Measurements from ENCODE around the gene FGF14.

FGF14 gene

GRCh38 chr13:101949681-101950080 lies 452.2 kb downstream of the FGF14 start:
- DNase-seq (ENCODE audit: insufficient read length) = no peak
- no peak for FAIRE-seq
- no peak for TF ChIP-seq POLR2AphosphoS5 (IDR thresholded peaks at IDR 0.05; ENCODE audit: low read depth, low read length)
- TF ChIP-seq TAF1 (IDR thresholded peaks at IDR 0.05; ENCODE audit: borderline replicate concordance, low read depth, low read length) = no peak
- no peak for TF ChIP-seq POLR2A (IDR thresholded peaks at IDR 0.05; ENCODE audit: low read depth, low read length)

GRCh38 chr13:101946401-101946800 lies 455.4 kb downstream of the FGF14 start:
- no peak for FAIRE-seq

GRCh38 chr13:101945435-101945834 lies 456.4 kb downstream of the FGF14 start:
- TF ChIP-seq TAF1 (IDR thresholded peaks at IDR 0.05; ENCODE audit: borderline replicate concordance, low read depth, low read length) = no peak
- TF ChIP-seq POLR2AphosphoS5 (IDR thresholded peaks at IDR 0.05; ENCODE audit: low read depth, low read length) = no peak
- TF ChIP-seq POLR2A (IDR thresholded peaks at IDR 0.05; ENCODE audit: low read depth, low read length) = no peak
- DNase-seq (ENCODE audit: insufficient read length) (no peak), FAIRE-seq (no peak)

More at GRCh38 chr13:101946401-101946800, 455.4 kb downstream of the FGF14 start:
- no peak for DNase-seq (ENCODE audit: insufficient read length)
- TF ChIP-seq TAF1 (IDR thresholded peaks at IDR 0.05; ENCODE audit: borderline replicate concordance, low read depth, low read length) = no peak

GRCh38 chr13:101944521-101944920 lies 457.3 kb downstream of the FGF14 start:
- no peak for FAIRE-seq
- TF ChIP-seq POLR2AphosphoS5 (IDR thresholded peaks at IDR 0.05; ENCODE audit: low read depth, low read length) = no peak

GRCh38 chr13:101942535-101943157 lies 459.2 kb downstream of the FGF14 start:
- TF ChIP-seq POLR2AphosphoS5 (IDR thresholded peaks at IDR 0.05; ENCODE audit: low read depth, low read length) (no peak), TAF1 (IDR thresholded peaks at IDR 0.05; ENCODE audit: borderline replicate concordance, low read depth, low read length) (no peak), POLR2A (IDR thresholded peaks at IDR 0.05; ENCODE audit: low read depth, low read length) (no peak)
- DNase-seq (ENCODE audit: insufficient read length) (no peak), FAIRE-seq (no peak)

More at GRCh38 chr13:101944521-101944920, 457.3 kb downstream of the FGF14 start:
- DNase-seq (ENCODE audit: insufficient read length) = no peak

- DNase-seq (ENCODE audit: insufficient read length) = no peak
- no peak for FAIRE-seq
- TF ChIP-seq POLR2A (IDR thresholded peaks at IDR 0.05; ENCODE audit: low read depth, low read length) (no peak), POLR2AphosphoS5 (IDR thresholded peaks at IDR 0.05; ENCODE audit: low read depth, low read length) (no peak), TAF1 (IDR thresholded peaks at IDR 0.05; ENCODE audit: borderline replicate concordance, low read depth, low read length) (no peak)
These were observed 459.8 kb downstream of the FGF14 start for GRCh38 chr13:101942038-101942437.

GRCh38 chr13:101941095-101941783 lies 460.6 kb downstream of the FGF14 start:
- no peak for FAIRE-seq
- DNase-seq (ENCODE audit: insufficient read length) = no peak
- no peak for TF ChIP-seq TAF1 (IDR thresholded peaks at IDR 0.05; ENCODE audit: borderline replicate concordance, low read depth, low read length)
- TF ChIP-seq POLR2AphosphoS5 (IDR thresholded peaks at IDR 0.05; ENCODE audit: low read depth, low read length) = no peak
- TF ChIP-seq POLR2A (IDR thresholded peaks at IDR 0.05; ENCODE audit: low read depth, low read length) = no peak

- FAIRE-seq = no peak
- no peak for TF ChIP-seq TAF1 (IDR thresholded peaks at IDR 0.05; ENCODE audit: borderline replicate concordance, low read depth, low read length)
- TF ChIP-seq POLR2AphosphoS5 (IDR thresholded peaks at IDR 0.05; ENCODE audit: low read depth, low read length) = no peak
- DNase-seq (ENCODE audit: insufficient read length) = no peak
These were observed 462.5 kb downstream of the FGF14 start for GRCh38 chr13:101939370-101939769.

- TF ChIP-seq TAF1 (IDR thresholded peaks at IDR 0.05; ENCODE audit: borderline replicate concordance, low read depth, low read length) = no peak
- no peak for TF ChIP-seq POLR2A (IDR thresholded peaks at IDR 0.05; ENCODE audit: low read depth, low read length)
- TF ChIP-seq POLR2AphosphoS5 (IDR thresholded peaks at IDR 0.05; ENCODE audit: low read depth, low read length) = no peak
- FAIRE-seq (no peak), DNase-seq (ENCODE audit: insufficient read length) (no peak)
These were observed 466.0 kb downstream of the FGF14 start for GRCh38 chr13:101935828-101936227.

- TF ChIP-seq TAF1 (IDR thresholded peaks at IDR 0.05; ENCODE audit: borderline replicate concordance, low read depth, low read length) (no peak), POLR2AphosphoS5 (IDR thresholded peaks at IDR 0.05; ENCODE audit: low read depth, low read length) (no peak), POLR2A (IDR thresholded peaks at IDR 0.05; ENCODE audit: low read depth, low read length) (no peak)
- no peak for FAIRE-seq
- DNase-seq (ENCODE audit: insufficient read length) = no peak
These were observed 470.7 kb downstream of the FGF14 start for GRCh38 chr13:101931186-101931585.

GRCh38 chr13:101930331-101930730 lies 471.5 kb downstream of the FGF14 start:
- DNase-seq (ENCODE audit: insufficient read length) = no peak
- TF ChIP-seq TAF1 (IDR thresholded peaks at IDR 0.05; ENCODE audit: borderline replicate concordance, low read depth, low read length) (no peak), POLR2AphosphoS5 (IDR thresholded peaks at IDR 0.05; ENCODE audit: low read depth, low read length) (no peak)
- FAIRE-seq = no peak

GRCh38 chr13:101925731-101926130 lies 476.1 kb downstream of the FGF14 start:
- TF ChIP-seq POLR2AphosphoS5 (IDR thresholded peaks at IDR 0.05; ENCODE audit: low read depth, low read length) = no peak
- TF ChIP-seq POLR2A (IDR thresholded peaks at IDR 0.05; ENCODE audit: low read depth, low read length) = no peak
- no peak for TF ChIP-seq TAF1 (IDR thresholded peaks at IDR 0.05; ENCODE audit: borderline replicate concordance, low read depth, low read length)
- FAIRE-seq (no peak), DNase-seq (ENCODE audit: insufficient read length) (no peak)
